ENCODE measurements around the gene DGKI.

Gene DGKI

DNA sequence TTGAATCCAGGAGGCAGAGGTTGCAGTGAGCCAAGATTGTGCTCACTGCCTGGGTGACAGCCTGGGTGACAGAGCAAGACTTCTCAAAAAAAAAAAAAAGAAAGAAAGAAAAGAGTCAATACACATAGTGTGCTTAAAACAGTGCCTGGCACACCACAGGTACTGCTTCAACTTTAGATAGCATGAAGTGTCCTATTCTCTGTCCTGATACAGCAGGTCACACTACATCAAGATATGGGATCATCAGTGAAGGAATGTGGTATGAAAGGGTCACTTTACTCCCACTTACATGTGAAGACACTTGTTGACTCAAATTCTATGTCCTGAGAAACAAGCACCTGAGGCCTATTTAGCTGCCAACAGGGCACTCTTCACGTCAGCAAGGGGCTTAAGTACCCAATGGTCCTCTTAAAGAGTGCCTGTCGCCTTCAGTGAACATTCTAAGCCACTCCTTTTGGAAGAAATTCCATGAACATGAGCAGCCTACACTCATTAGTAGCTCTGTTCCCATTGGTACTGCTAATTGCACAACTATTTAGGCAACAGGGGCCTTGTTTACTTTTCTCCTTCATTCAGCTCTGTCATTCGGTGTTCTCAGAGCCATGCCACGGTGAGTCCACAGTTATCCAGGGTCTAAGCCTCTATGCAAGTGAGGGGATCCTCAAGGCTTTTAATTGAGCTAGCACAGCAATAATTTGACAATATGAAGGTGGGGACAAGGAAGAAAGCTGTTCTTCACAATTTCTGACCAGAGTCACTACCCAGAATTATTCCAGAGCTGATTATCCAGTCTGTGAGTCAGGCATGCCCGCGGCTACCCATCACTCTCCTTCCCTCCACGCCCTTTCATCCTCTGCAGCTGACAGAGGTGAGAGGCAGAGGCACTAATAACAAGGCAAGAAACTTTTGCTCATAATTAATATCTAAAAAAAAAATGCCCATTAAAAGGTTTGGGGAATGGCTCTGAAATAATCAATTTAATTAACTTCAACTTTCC is 446.6 kb downstream of the DGKI start:
- H3K9me3 ChIP-seq (ENCODE audit: control insufficient read depth, insufficient read depth, low read length), result no peaks in the 10 kb centered on the region
- peaks cover 11% of the 10 kb centered on the region for H3K4me1 ChIP-seq (ENCODE audit: control insufficient read depth, insufficient read depth, low read length)
- no peak overlapping the region for H3K9ac ChIP-seq (ENCODE audit: low read depth, low read length)
- no peak overlapping the region for H3K4me3 ChIP-seq (ENCODE audit: low read depth, low read length)
- no peaks in the 10 kb centered on the region for H3K36me3 ChIP-seq (ENCODE audit: control insufficient read depth, insufficient read depth, low read length)
- no peaks in the 10 kb centered on the region for H3K27me3 ChIP-seq (ENCODE audit: control insufficient read depth, insufficient read depth, low read length)

DNA sequence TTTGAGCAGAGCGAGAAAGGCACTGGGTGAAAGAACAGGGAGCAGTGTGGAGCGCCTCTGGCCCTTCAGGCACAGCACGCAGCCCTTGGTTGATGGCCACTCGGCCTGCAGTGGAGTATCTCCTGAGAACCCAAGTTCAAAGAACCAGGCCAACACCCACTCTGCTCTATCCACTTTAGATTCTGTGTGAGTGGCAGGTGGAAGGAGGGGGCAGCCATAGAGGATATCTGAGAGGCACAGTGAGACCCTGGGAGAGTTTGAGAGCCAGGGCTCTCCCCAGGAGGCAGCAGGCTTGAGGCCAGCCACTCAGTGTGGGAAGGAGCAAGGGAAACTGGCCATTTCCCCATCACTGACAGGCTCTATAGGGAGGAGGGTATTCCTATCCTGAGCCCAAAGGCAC is 450.7 kb downstream of the DGKI start:
- Histone ChIP-seq H3K4me1 (ENCODE audit: control insufficient read depth, insufficient read depth, low read length) (no peaks in the 10 kb centered on the region), H3K4me3 (ENCODE audit: low read depth, low read length) (no peak overlapping the region), H3K9me3 (ENCODE audit: control insufficient read depth, insufficient read depth, low read length) (no peaks in the 10 kb centered on the region), H3K27me3 (ENCODE audit: control insufficient read depth, insufficient read depth, low read length) (no peaks in the 10 kb centered on the region), H3K9ac (ENCODE audit: low read depth, low read length) (no peak overlapping the region), H3K36me3 (ENCODE audit: control insufficient read depth, insufficient read depth, low read length) (no peaks in the 10 kb centered on the region)

DNA sequence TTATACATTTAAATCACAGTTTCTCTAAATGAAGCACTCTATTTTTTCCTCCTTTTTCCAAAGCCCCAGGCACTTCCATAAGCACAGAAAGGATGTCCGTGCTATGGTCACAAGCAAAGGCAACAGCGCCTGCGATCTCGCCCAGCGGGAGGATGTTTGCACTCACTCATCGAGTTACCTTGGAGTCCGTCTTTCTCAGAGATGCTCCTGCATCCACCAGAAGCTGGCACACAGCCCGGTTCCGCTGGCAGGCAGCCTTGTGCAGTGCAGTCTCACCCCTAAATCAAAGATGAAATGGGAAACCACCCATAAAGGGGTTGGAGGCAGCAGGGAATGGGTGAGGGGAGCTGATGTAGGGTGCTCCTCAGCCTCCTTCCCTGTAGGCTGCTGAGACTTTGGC is 451.4 kb downstream of the DGKI start:
- Histone ChIP-seq H3K4me1 (ENCODE audit: control insufficient read depth, insufficient read depth, low read length) (no peaks in the 10 kb centered on the region), H3K36me3 (ENCODE audit: control insufficient read depth, insufficient read depth, low read length) (no peaks in the 10 kb centered on the region), H3K9me3 (ENCODE audit: control insufficient read depth, insufficient read depth, low read length) (no peaks in the 10 kb centered on the region), H3K9ac (ENCODE audit: low read depth, low read length) (no peak overlapping the region), H3K27me3 (ENCODE audit: control insufficient read depth, insufficient read depth, low read length) (no peaks in the 10 kb centered on the region), H3K4me3 (ENCODE audit: low read depth, low read length) (no peak overlapping the region)

DNA sequence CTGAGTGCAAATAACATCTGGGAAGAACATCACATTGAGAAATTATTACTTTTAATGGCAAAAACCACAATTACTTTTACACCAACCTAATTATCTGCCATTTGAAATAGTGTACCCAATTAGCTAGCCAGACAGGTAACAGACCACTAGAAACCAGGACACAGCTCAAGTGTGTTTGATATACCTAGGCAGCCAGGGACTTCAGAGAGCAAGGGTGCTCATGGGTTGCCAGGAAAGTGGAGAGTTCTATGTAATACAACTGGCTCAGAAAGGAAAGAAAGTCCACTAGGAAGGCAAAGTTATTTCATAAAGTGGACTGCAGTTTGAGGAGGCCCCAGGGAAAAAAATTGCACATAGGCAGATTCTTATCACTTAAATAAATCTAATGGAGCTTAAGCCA is 453.2 kb downstream of the DGKI start:
- no peaks in the 10 kb centered on the region for H3K36me3 ChIP-seq (ENCODE audit: control insufficient read depth, insufficient read depth, low read length)
- no peak overlapping the region for H3K9ac ChIP-seq (ENCODE audit: low read depth, low read length)
- no peaks in the 10 kb centered on the region for H3K27me3 ChIP-seq (ENCODE audit: control insufficient read depth, insufficient read depth, low read length)
- no peak overlapping the region for H3K4me3 ChIP-seq (ENCODE audit: low read depth, low read length)
- H3K9me3 ChIP-seq (ENCODE audit: control insufficient read depth, insufficient read depth, low read length), result no peaks in the 10 kb centered on the region
- H3K4me1 ChIP-seq (ENCODE audit: control insufficient read depth, insufficient read depth, low read length), result no peaks in the 10 kb centered on the region

DNA sequence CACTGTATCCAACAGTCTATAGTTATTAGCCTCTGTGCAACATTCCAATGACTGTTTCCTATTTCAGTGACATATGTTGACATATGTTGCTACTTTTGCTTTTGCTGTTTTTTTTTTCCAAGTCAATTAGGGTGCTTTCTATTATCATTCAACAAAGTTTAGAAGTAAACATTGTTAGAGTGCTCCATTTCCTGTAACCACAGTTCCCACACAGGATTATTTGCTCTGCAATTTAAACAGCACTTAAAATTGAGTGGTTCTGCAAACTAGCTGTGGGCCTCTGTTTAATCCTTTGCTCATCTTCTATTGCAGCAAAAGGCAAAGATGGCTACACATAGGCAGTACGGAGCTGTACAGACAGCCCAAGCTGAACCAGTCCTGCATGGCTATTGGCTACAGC is 456.7 kb downstream of the DGKI start:
- Histone ChIP-seq H3K9ac (ENCODE audit: low read depth, low read length) (no peak overlapping the region), H3K36me3 (ENCODE audit: control insufficient read depth, insufficient read depth, low read length) (no peaks in the 10 kb centered on the region), H3K4me1 (ENCODE audit: control insufficient read depth, insufficient read depth, low read length) (peaks cover 5% of the 10 kb centered on the region), H3K9me3 (ENCODE audit: control insufficient read depth, insufficient read depth, low read length) (no peaks in the 10 kb centered on the region), H3K27me3 (ENCODE audit: control insufficient read depth, insufficient read depth, low read length) (no peaks in the 10 kb centered on the region), H3K4me3 (ENCODE audit: low read depth, low read length) (no peak overlapping the region)

DNA sequence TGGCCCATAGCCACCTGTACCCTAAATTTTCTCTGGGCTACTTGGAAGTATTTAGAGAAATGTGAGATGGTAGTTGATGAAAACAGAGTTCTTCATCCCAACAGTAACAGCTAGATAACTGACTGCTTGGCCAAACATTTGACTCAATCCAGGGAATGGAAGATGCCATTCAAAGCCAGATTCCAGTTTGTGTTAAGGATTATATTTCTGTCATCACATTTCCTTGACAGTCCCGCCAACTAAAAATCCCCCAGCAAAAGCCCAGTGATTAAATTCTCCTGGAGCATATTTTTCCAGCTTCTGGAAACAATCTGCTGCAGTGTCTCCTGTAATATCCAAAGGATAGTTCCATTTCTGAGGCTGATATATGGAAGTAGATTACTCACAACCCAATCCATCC is 457.9 kb downstream of the DGKI start:
- no peaks in the 10 kb centered on the region for H3K27me3 ChIP-seq (ENCODE audit: control insufficient read depth, insufficient read depth, low read length)
- no peak overlapping the region for H3K4me3 ChIP-seq (ENCODE audit: low read depth, low read length)
- H3K4me1 ChIP-seq (ENCODE audit: control insufficient read depth, insufficient read depth, low read length), result peaks cover 5% of the 10 kb centered on the region
- no peak overlapping the region for H3K9ac ChIP-seq (ENCODE audit: low read depth, low read length)
- H3K9me3 ChIP-seq (ENCODE audit: control insufficient read depth, insufficient read depth, low read length), result no peaks in the 10 kb centered on the region
- no peaks in the 10 kb centered on the region for H3K36me3 ChIP-seq (ENCODE audit: control insufficient read depth, insufficient read depth, low read length)

DNA sequence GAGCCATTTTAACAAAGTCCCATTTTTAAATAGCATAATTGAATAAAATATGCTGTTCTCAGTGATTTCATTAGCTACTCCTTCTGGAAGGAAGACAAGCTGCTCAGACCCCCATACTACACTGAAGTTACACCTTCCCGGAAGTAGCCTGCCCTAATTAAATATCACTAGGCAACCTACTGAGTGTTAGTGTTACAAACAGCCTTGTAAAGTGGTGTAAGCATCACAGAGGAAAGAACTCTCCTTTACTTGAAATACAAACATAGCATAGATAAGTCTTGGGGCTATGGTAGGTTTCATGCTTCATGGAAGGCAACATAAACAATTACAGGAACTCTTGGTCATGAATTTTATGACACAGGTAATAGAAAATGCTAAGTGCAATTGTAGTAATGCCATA is 459.8 kb downstream of the DGKI start:
- Histone ChIP-seq H3K27me3 (ENCODE audit: control insufficient read depth, insufficient read depth, low read length) (no peaks in the 10 kb centered on the region), H3K36me3 (ENCODE audit: control insufficient read depth, insufficient read depth, low read length) (no peaks in the 10 kb centered on the region), H3K4me1 (ENCODE audit: control insufficient read depth, insufficient read depth, low read length) (peaks cover 5% of the 10 kb centered on the region), H3K9ac (ENCODE audit: low read depth, low read length) (no peak overlapping the region), H3K4me3 (ENCODE audit: low read depth, low read length) (no peak overlapping the region), H3K9me3 (ENCODE audit: control insufficient read depth, insufficient read depth, low read length) (no peaks in the 10 kb centered on the region)

DNA sequence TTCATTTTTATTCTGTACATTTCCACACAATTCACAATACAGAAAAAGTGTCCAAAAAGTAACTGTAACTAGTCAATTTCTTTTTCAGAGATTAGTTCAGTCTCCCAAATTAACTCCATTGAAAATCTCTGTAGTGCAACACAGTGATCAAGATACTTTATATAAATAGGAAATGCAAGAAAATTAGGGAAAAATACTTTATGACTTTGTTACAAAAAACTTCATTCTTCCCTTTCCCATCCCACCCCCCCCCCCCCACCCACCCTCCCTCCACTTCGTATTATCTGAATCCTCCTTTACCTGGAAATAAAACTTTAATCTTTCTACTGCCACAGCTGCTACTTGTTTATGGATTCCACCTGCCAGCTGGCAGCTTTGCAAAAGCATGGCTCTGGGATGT is 465.7 kb downstream of the DGKI start:
- H3K27me3 ChIP-seq (ENCODE audit: control insufficient read depth, insufficient read depth, low read length), result no peaks in the 10 kb centered on the region
- H3K36me3 ChIP-seq (ENCODE audit: control insufficient read depth, insufficient read depth, low read length), result no peaks in the 10 kb centered on the region
- no peak overlapping the region for H3K4me3 ChIP-seq (ENCODE audit: low read depth, low read length)
- H3K9ac ChIP-seq (ENCODE audit: low read depth, low read length), result no peak overlapping the region
- H3K4me1 ChIP-seq (ENCODE audit: control insufficient read depth, insufficient read depth, low read length), result no peaks in the 10 kb centered on the region
- H3K9me3 ChIP-seq (ENCODE audit: control insufficient read depth, insufficient read depth, low read length), result no peaks in the 10 kb centered on the region

DNA sequence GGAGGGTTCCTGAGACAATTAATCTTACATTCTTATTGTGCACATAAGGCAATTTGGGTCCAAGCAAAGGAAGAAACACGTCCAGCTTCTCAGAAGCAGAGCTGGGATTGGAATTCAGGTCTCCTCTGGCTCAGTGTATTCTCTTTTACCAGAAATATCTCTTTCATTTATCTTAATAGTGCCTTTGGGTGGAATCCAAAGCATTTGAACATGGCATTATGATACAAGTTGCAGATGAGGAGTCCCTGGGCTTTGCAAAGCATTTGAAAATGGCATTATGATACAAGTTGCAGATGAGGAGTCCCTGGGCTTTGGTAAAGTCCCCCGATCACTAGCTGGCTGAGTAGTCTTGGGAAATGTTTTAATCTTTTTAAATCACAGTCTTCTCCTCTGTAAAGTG is 473.3 kb downstream of the DGKI start:
- H3K9ac ChIP-seq (ENCODE audit: low read depth, low read length), result no peak overlapping the region
- no peaks in the 10 kb centered on the region for H3K36me3 ChIP-seq (ENCODE audit: control insufficient read depth, insufficient read depth, low read length)
- no peak overlapping the region for H3K4me3 ChIP-seq (ENCODE audit: low read depth, low read length)
- H3K27me3 ChIP-seq (ENCODE audit: control insufficient read depth, insufficient read depth, low read length), result no peaks in the 10 kb centered on the region
- no peaks in the 10 kb centered on the region for H3K4me1 ChIP-seq (ENCODE audit: control insufficient read depth, insufficient read depth, low read length)
- no peaks in the 10 kb centered on the region for H3K9me3 ChIP-seq (ENCODE audit: control insufficient read depth, insufficient read depth, low read length)

DNA sequence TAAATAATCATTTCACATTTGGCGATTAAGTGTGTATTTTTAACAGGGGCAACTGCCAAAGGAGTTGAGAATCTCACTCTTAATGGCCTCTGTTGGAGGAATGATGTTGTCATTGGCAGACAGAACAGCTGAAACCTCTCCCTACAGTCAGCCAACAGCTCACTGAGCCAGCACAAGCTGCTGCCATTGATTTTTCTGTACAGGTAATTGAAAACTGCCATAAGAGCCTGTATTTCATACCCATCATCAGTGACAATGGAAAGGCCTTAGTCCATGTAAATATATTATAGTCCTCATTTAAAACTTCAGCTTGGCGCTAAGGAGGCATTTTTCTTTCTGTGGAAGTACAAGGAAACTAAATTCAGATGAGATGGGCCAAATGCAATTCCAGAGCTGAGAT is 475.2 kb downstream of the DGKI start:
- H3K9me3 ChIP-seq (ENCODE audit: control insufficient read depth, insufficient read depth, low read length), result no peaks in the 10 kb centered on the region
- no peaks in the 10 kb centered on the region for H3K27me3 ChIP-seq (ENCODE audit: control insufficient read depth, insufficient read depth, low read length)
- H3K9ac ChIP-seq (ENCODE audit: low read depth, low read length), result no peak overlapping the region
- no peaks in the 10 kb centered on the region for H3K4me1 ChIP-seq (ENCODE audit: control insufficient read depth, insufficient read depth, low read length)
- no peaks in the 10 kb centered on the region for H3K36me3 ChIP-seq (ENCODE audit: control insufficient read depth, insufficient read depth, low read length)
- no peak overlapping the region for H3K4me3 ChIP-seq (ENCODE audit: low read depth, low read length)

DNA sequence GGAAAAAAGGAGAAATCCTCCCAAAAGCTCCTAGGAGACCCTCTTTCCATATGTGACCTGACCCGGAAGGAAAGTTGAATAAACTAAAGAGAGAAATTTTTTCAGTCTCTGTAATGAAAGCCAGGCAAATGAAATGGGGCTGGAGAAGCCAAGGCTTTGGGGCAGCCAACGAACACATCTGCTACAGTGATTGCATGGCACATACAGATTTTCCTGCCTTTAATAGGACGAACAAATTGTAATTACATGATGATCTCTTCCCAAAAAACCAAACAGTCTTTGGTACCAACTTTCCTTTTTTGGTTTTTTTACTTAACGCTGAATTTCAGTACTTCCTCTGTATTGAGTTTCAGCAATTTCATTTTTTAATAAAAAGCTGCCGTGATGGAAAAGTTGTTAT is 479.8 kb downstream of the DGKI start:
- Histone ChIP-seq H3K27me3 (ENCODE audit: control insufficient read depth, insufficient read depth, low read length) (no peaks in the 10 kb centered on the region), H3K9me3 (ENCODE audit: control insufficient read depth, insufficient read depth, low read length) (peaks cover 2% of the 10 kb centered on the region), H3K4me3 (ENCODE audit: low read depth, low read length) (no peak overlapping the region), H3K9ac (ENCODE audit: low read depth, low read length) (no peak overlapping the region), H3K36me3 (ENCODE audit: control insufficient read depth, insufficient read depth, low read length) (no peaks in the 10 kb centered on the region), H3K4me1 (ENCODE audit: control insufficient read depth, insufficient read depth, low read length) (no peaks in the 10 kb centered on the region)

DNA sequence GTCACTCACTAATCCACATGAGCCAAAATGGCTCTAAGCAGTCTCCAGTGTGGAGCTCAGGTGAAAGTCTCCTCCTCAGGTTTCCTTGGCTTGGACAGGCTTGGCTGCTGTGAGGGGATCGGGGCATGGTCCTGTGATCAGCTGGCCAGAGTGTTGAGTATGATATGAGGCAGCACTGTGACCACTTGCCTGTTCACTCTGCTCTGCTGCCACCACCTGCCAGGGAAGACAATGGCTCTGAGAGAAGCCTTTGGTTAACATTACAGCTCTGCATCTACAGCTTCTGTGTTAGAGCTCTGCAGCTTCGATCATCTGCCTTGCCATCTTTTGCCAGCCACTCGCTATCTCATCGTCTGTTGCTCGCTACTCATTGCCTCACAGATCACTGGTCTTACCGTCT is 483.1 kb downstream of the DGKI start:
- no peak overlapping the region for H3K4me3 ChIP-seq (ENCODE audit: low read depth, low read length)
- peaks cover 13% of the 10 kb centered on the region for H3K9me3 ChIP-seq (ENCODE audit: control insufficient read depth, insufficient read depth, low read length)
- H3K27me3 ChIP-seq (ENCODE audit: control insufficient read depth, insufficient read depth, low read length), result no peaks in the 10 kb centered on the region
- H3K36me3 ChIP-seq (ENCODE audit: control insufficient read depth, insufficient read depth, low read length), result no peaks in the 10 kb centered on the region
- no peaks in the 10 kb centered on the region for H3K4me1 ChIP-seq (ENCODE audit: control insufficient read depth, insufficient read depth, low read length)
- H3K9ac ChIP-seq (ENCODE audit: low read depth, low read length), result no peak overlapping the region

Measured in iPS-15b (cell line).